A549 (cell line): ENCODE results near the gene JPH2. TPM values are rescaled to one million over a fixed set of nuclear protein-coding genes. Genes with fewer than 3 reads are reported as not detected.

Experiments used
- ATAC-seq, 2 experiments: fragments of 200-7000 bp in 1 of 2; fragments of >200 bp in 1 of 2; cut with Nextera tagmentation in 1 of 2; cut with Tn5 transposase in 1 of 2; 3 replicates each; pipeline versions ENCODE4 v1.8.0 to v1.9.1; 2018 to 2020; ENCODE audit warnings: mild to moderate bottlenecking in 1 of 2, moderate library complexity in 1 of 2
- CTCF ChIA-PET: fragments of 300-600 bp; sonication (Branson Sonifier 250); formaldehyde crosslinking; extraction: SDS; loops from one replicate; lab custom pipeline; 2021; ENCODE audit warnings: antibody characterized with exemption, inconsistent platforms; lab: Yijun Ruan, JAX
- POLR2A ChIA-PET: fragments of 350-600 bp; formaldehyde crosslinking; extraction: SDS; loops from one replicate; lab custom pipeline; 2021; ENCODE audit warnings: antibody characterized with exemption, inconsistent platforms; lab: Yijun Ruan, JAX
- DNase-seq, 2 experiments: peaks; one replicate each; pipeline versions ENCODE4 v3.0.0 to v3.0.0-alpha.2; 2011 to 2016; ENCODE audit warnings: low read depth in 1 of 2, low spot score in 1 of 2
- FAIRE-seq: peaks from 2 replicates; lab custom pipeline; 2011; peaks lifted over from hg19 to GRCh38; lab: Jason Lieb, UNC
- H3K27ac ChIP-seq, 2 experiments: fragments of >200 bp; sonication (Bioruptor Twin); formaldehyde crosslinking; 3 replicates each; pipeline ENCODE4 v1.5.1; 2016 to 2017
- H3K4me1 ChIP-seq: fragments of >200 bp; sonication (Bioruptor Twin); formaldehyde crosslinking; 3 replicates; pipeline ENCODE4 v1.6.1; 2016
- H3K4me2 ChIP-seq: fragments of >200 bp; sonication (Bioruptor Twin); formaldehyde crosslinking; 3 replicates; pipeline ENCODE4 v1.6.1; 2016
- H3K4me3 ChIP-seq: fragments of >200 bp; sonication (Bioruptor Twin); formaldehyde crosslinking; 3 replicates; pipeline ENCODE4 v1.5.1; 2016
- H3K9me3 ChIP-seq: fragments of >200 bp; sonication (Bioruptor Twin); formaldehyde crosslinking; 3 replicates; pipeline ENCODE4 v1.6.1; 2016
- ATOH8 ChIP-seq: fragments of 250-450 bp; sonication (Bioruptor Pico); IDR thresholded peaks from 2 replicates; pipeline ENCODE4 v1.5.0; 2020; ENCODE audit warnings: low read depth, mild to moderate bottlenecking, moderate library complexity
- BHLHE40 ChIP-seq: IDR thresholded peaks from 2 replicates; pipeline ENCODE4 v1.6.1; 2012; ENCODE audit warnings: low read depth, low read length, inconsistent platforms
- CBX8 ChIP-seq: fragments of 200-600 bp; sonication (generic); IDR thresholded peaks from 2 replicates; pipeline ENCODE4 v1.6.1; 2016
- CTCF ChIP-seq: fragments of >200 bp; sonication (Bioruptor Twin); formaldehyde crosslinking; IDR thresholded peaks from 3 replicates; pipeline ENCODE4 v1.5.1; 2016
- EHMT2 ChIP-seq: fragments of 200-600 bp; sonication (generic); IDR thresholded peaks from 2 replicates; pipeline ENCODE4 v1.6.1; 2016; ENCODE audit warnings: antibody characterized with exemption, low read depth, mild to moderate bottlenecking, moderate library complexity
- EP300 ChIP-seq, 2 experiments: fragments of >200 bp; sonication (Bioruptor Twin); formaldehyde crosslinking; IDR thresholded peaks; 2 replicates in 1 of 2; 3 replicates in 1 of 2; pipeline ENCODE4 v1.6.1; 2016 to 2017
- ESRRA ChIP-seq: fragments of 150-350 bp; IDR thresholded peaks from 2 replicates; pipeline ENCODE4 v1.6.1; 2014; ENCODE audit warnings: mild to moderate bottlenecking, low read length, borderline replicate concordance
- FOSB ChIP-seq: fragments of 250-450 bp; sonication (Bioruptor Pico); IDR thresholded peaks from 2 replicates; pipeline ENCODE4 v1.5.0; 2020; ENCODE audit warnings: mild to moderate bottlenecking, moderate library complexity
- FOSL2 ChIP-seq, 2 experiments: fragments of 450-650 bp in 1 of 2; fragments of >200 bp in 1 of 2; sonication (Bioruptor Twin) in 1 of 2; formaldehyde crosslinking; IDR thresholded peaks; 2 replicates each; pipeline versions ENCODE4 v1.5.0 to v1.6.1; 2016 to 2020; ENCODE audit warnings: mild to moderate bottlenecking in 1 of 2, moderate library complexity in 1 of 2
- FOXS1 ChIP-seq: fragments of 250-450 bp; sonication (Bioruptor Pico); IDR thresholded peaks from 2 replicates; pipeline ENCODE4 v1.5.0; 2020; ENCODE audit warnings: mild to moderate bottlenecking, moderate library complexity
- GATA3 ChIP-seq: IDR thresholded peaks from 2 replicates; pipeline ENCODE4 v1.6.1; 2012; ENCODE audit warnings: borderline replicate concordance
- HDAC2 ChIP-seq: fragments of 200-600 bp; sonication (generic); IDR thresholded peaks from 2 replicates; pipeline ENCODE4 v1.6.1; 2016
- HES2 ChIP-seq: fragments of >200 bp; sonication (Bioruptor Twin); formaldehyde crosslinking; IDR thresholded peaks from 2 replicates; pipeline ENCODE4 v1.6.1; 2016
- HEYL ChIP-seq: fragments of 250-450 bp; sonication (Bioruptor Pico); IDR thresholded peaks from 2 replicates; pipeline ENCODE4 v1.8.0; 2021; ENCODE audit warnings: mild to moderate bottlenecking, moderate library complexity
- HOXB13 ChIP-seq: fragments of 250-450 bp; sonication (Bioruptor Pico); IDR thresholded peaks from 2 replicates; pipeline ENCODE4 v1.5.0; 2020; ENCODE audit warnings: low read depth, mild to moderate bottlenecking, moderate library complexity
- JUN ChIP-seq, 2 experiments: fragments of >200 bp; sonication (Bioruptor Twin); formaldehyde crosslinking; IDR thresholded peaks; 2 replicates in 1 of 2; 3 replicates in 1 of 2; pipeline ENCODE4 v1.6.1; 2016 to 2017
- KDM5A ChIP-seq: fragments of 200-600 bp; sonication (generic); IDR thresholded peaks from 2 replicates; pipeline ENCODE4 v1.6.1; 2016; ENCODE audit warnings: antibody characterized with exemption, mild to moderate bottlenecking
- MAFK ChIP-seq: fragments of 450-650 bp; IDR thresholded peaks from 2 replicates; pipeline ENCODE4 v1.6.1; 2014; ENCODE audit not compliant: partially characterized antibody
- MAZ ChIP-seq: fragments of 150-350 bp; IDR thresholded peaks from 2 replicates; pipeline ENCODE4 v1.6.1; 2014; ENCODE audit warnings: antibody characterized with exemption, low read depth, low read length, borderline replicate concordance
- MYC ChIP-seq: IDR thresholded peaks from 2 replicates; pipeline ENCODE4 v1.6.1; 2012; ENCODE audit warnings: mild to moderate bottlenecking, inconsistent platforms, low read length, improper control_type of control experiment, borderline replicate concordance
- NR3C1 ChIP-seq: fragments of >200 bp; sonication (Bioruptor Twin); formaldehyde crosslinking; IDR thresholded peaks from 3 replicates; pipeline ENCODE4 v1.6.1; 2017
- PBX3 ChIP-seq: IDR thresholded peaks from 2 replicates; pipeline ENCODE4 v1.6.1; 2012
- POLR2A ChIP-seq: IDR thresholded peaks from 2 replicates; pipeline ENCODE4 v1.6.1; 2012; ENCODE audit warnings: mild to moderate bottlenecking, low read length
- RARB ChIP-seq: fragments of 250-450 bp; sonication (Bioruptor Pico); IDR thresholded peaks from 2 replicates; pipeline ENCODE4 v1.8.0; 2021; ENCODE audit warnings: mild to moderate bottlenecking, moderate library complexity
- RCOR1 ChIP-seq: fragments of 150-350 bp; IDR thresholded peaks from 2 replicates; pipeline ENCODE4 v1.6.1; 2014; ENCODE audit warnings: antibody characterized with exemption, low read length, low read depth
- TFCP2L1 ChIP-seq: fragments of 250-450 bp; sonication (Bioruptor Pico); IDR thresholded peaks from 2 replicates; pipeline ENCODE4 v1.5.0; 2021; ENCODE audit warnings: mild to moderate bottlenecking
- ZSCAN20 ChIP-seq: fragments of 250-450 bp; sonication (Bioruptor Pico); IDR thresholded peaks from 2 replicates; pipeline ENCODE4 v1.8.0; 2022; ENCODE audit warnings: mild to moderate bottlenecking, moderate library complexity
- WGBS: methylation state at CpG from one replicate; pipeline ENCODE4 v1.1.6; 2017; ENCODE audit errors: missing lambda C conversion rate; 5-methylcytosine and 5-hydroxymethylcytosine counted together
- polyA plus RNA-seq, 4 experiments: library from polyadenylated mRNA; depleted of rRNA in 3 of 4; stranded (reverse); fragments of >200 nt; fragmentation: RNase III in 1 of 4; extraction: RNeasy Plus Mini Kit Qiagen cat#74134 plus additional on column Dnase treatment in 1 of 4; gene quantifications; 2 replicates in 3 of 4; 3 replicates in 1 of 4; pipeline ENCODE4 v1.2.3, GENCODE V29; 2011 to 2017
- TF ChIP-seq, protein P1 (sequence below): IDR thresholded peaks from 2 replicates; pipeline ENCODE4 v1.6.1; 2012
- TF ChIP-seq, protein P2 (sequence below): fragments of 450-650 bp; IDR thresholded peaks from 2 replicates; pipeline ENCODE4 v1.6.1; 2014; ENCODE audit warnings: antibody characterized with exemption

Gene JPH2
- polyA plus RNA-seq, 2 of the 4 experiments (the other 2 are of a cell fraction) = 0.83 to 3.3 TPM

GRCh38 chr20:44091026-44091425 lies 96.0 kb downstream of the JPH2 start:
- Histone ChIP-seq H3K4me1 (peaks cover 3% of the 10 kb centered on the region; the same call in 1 of the 3 replicates), H3K4me2 (no peak overlapping the region), H3K9me3 (no peaks in the 10 kb centered on the region), H3K4me3 (no peak overlapping the region), H3K27ac (no peak overlapping the region)
- CTCF ChIA-PET = interaction anchor here (0.6 to 2.9 kb wide), 9 partner anchors 9 to 660 kb away, joined by 3 to 19 read pairs (median 3); no protein-coding TSS in a partner anchor
- DNase-seq (no peak), ATAC-seq (peak; percentile 25 to 61; a peak in 3 of 6 replicates), FAIRE-seq (no peak)
- TF ChIP-seq HES2 (no peak), FOSB (CRISPR knock-in tag) (no peak), MYC (no peak), GATA3 (no peak), EHMT2 (no peak), MAZ (no peak), ZSCAN20 (CRISPR knock-in tag) (no peak), ATOH8 (no peak), HEYL (CRISPR knock-in tag) (no peak), NR3C1 (no peak), FOSL2 (IDR thresholded peaks at IDR 0.05) (no peak), FOSL2 (CRISPR knock-in tag; IDR thresholded peaks at IDR 0.05) (no peak), HOXB13 (CRISPR knock-in tag) (no peak), KDM5A (no peak), ESRRA (no peak), POLR2A (no peak)
- TF ChIP-seq, protein P1, sequence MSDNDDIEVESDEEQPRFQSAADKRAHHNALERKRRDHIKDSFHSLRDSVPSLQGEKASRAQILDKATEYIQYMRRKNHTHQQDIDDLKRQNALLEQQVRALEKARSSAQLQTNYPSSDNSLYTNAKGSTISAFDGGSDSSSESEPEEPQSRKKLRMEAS = no peak
- TF ChIP-seq, protein P2, sequence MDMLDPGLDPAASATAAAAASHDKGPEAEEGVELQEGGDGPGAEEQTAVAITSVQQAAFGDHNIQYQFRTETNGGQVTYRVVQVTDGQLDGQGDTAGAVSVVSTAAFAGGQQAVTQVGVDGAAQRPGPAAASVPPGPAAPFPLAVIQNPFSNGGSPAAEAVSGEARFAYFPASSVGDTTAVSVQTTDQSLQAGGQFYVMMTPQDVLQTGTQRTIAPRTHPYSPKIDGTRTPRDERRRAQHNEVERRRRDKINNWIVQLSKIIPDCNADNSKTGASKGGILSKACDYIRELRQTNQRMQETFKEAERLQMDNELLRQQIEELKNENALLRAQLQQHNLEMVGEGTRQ = no peak
- 72% methylated on average over 4 of the region's 4 CpGs for WGBS
- POLR2A ChIA-PET = no interaction called here

GRCh38 chr20:44089987-44090674 lies 96.9 kb downstream of the JPH2 start:
- Histone ChIP-seq H3K27ac (peak overlapping the region in 1 of 2 experiments; percentile 43; a peak in 3 of 6 replicates), H3K4me2 (peak overlapping the region; percentile 41; the same call in 2 of the 3 replicates), H3K9me3 (no peaks in the 10 kb centered on the region), H3K4me3 (no peak overlapping the region), H3K4me1 (peaks cover 3% of the 10 kb centered on the region; the same call in 1 of the 3 replicates)
- POLR2A ChIA-PET = interaction anchor here (1.0 kb wide), 1 partner anchor 633 kb away, joined by 3 read pairs; no protein-coding TSS in a partner anchor
- CTCF ChIA-PET = interaction anchor here (0.6 to 2.9 kb wide), 13 partner anchors 8 to 660 kb away, joined by 3 to 19 read pairs (median 4); no protein-coding TSS in a partner anchor
- no peak for FAIRE-seq
- 59% methylated on average over 7 of the region's 7 CpGs for WGBS
- peak; percentile 36 to 71 for DNase-seq
- ATAC-seq = peak; percentile 12 to 75; a peak in 3 of 6 replicates
- TF ChIP-seq, protein P2 = peak; percentile 82
- TF ChIP-seq ZSCAN20 (CRISPR knock-in tag) (no peak), MAFK (peak; percentile 28)

DNA sequence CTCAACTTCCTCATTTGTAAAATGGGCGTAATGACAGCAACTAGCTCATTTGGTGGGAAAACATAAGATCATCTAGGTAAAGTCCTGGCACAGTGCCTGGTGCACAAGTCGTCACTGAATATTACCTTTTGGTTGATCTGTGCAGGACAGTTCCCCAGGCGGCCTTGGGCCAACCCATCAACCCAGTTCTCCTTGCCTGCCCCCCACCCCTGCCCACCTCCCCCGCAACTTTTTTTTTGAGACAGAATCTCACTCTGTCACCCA lies 99.2 kb downstream of the JPH2 start:
- H3K27ac ChIP-seq = no peak overlapping the region
- WGBS = 71% methylated on average over 3 of the region's 4 CpGs
- POLR2A ChIA-PET = no interaction called here
- no peak overlapping the region for H3K4me2 ChIP-seq
- H3K4me3 ChIP-seq = no peak overlapping the region
- no peak for TF ChIP-seq PBX3
- no peak for TF ChIP-seq FOSB (CRISPR knock-in tag)
- no peak for TF ChIP-seq CTCF
- no peak for TF ChIP-seq BHLHE40
- no peak for TF ChIP-seq MAZ
- no peak for TF ChIP-seq RCOR1
- TF ChIP-seq EP300 (IDR thresholded peaks at IDR 0.05) = no peak
- TF ChIP-seq TFCP2L1 = no peak
- no peak for TF ChIP-seq HDAC2
- no peak for TF ChIP-seq CBX8
- TF ChIP-seq RARB = no peak
- TF ChIP-seq POLR2A = no peak
- no peak for TF ChIP-seq FOXS1 (CRISPR knock-in tag)
- TF ChIP-seq NR3C1 = no peak
- no peak for TF ChIP-seq JUN (IDR thresholded peaks at IDR 0.05)
- H3K9me3 ChIP-seq = no peaks in the 10 kb centered on the region
- H3K4me1 ChIP-seq = peaks cover 3% of the 10 kb centered on the region; the same call in 1 of the 3 replicates
- CTCF ChIA-PET = interaction anchor here (1.8 kb wide), 1 partner anchor 338 kb away, joined by 13 read pairs; no protein-coding TSS in a partner anchor
- FAIRE-seq = no peak
- ATAC-seq = no peak
- no peak for DNase-seq
